HG02870 (cell line): ENCODE data around the gene BEAN1.
"Not testable (repeated sequence)": the region's sequence is repeated elsewhere in the genome, so short reads cannot be mapped to it uniquely, and the experiment has no call there.

ENCODE experiments used
- ATAC-seq: cut with Tn5 transposase; IDR thresholded peaks from one replicate; pipeline ENCODE4 v1.9.1; 2021; ENCODE audit warnings: mild to moderate bottlenecking, moderate library complexity; ENCODE audit not compliant: unreplicated experiment

Gene BEAN1

GRCh38 chr16:66502020-66502913 lies 75.2 kb downstream of the BEAN1 start:
- ATAC-seq: no peak

- ATAC-seq: no peak
These were observed 75.9 kb downstream of the BEAN1 start for GRCh38 chr16:66503030-66503429.

GRCh38 chr16:66503612-66504011 lies 76.5 kb downstream of the BEAN1 start:
- no peak for ATAC-seq

GRCh38 chr16:66507731-66508239 lies 80.7 kb downstream of the BEAN1 start:
- no peak for ATAC-seq

GRCh38 chr16:66508248-66508913 lies 81.3 kb downstream of the BEAN1 start:
- no peak for ATAC-seq

- ATAC-seq: no peak
These were observed 81.9 kb downstream of the BEAN1 start for GRCh38 chr16:66508914-66509496.

- ATAC-seq: no peak
These were observed 82.5 kb downstream of the BEAN1 start for GRCh38 chr16:66509576-66509975.

GRCh38 chr16:66510298-66510697 lies 83.2 kb downstream of the BEAN1 start:
- no peak for ATAC-seq

- no peak for ATAC-seq
These were observed 83.9 kb downstream of the BEAN1 start for GRCh38 chr16:66510711-66511601.

- ATAC-seq: no peak
These were observed 84.6 kb downstream of the BEAN1 start for GRCh38 chr16:66511602-66512271.

- no peak for ATAC-seq
These were observed 85.4 kb downstream of the BEAN1 start for GRCh38 chr16:66512272-66513110.

GRCh38 chr16:66513111-66513723 lies 86.1 kb downstream of the BEAN1 start:
- no peak for ATAC-seq

- not testable (repeated sequence) for ATAC-seq
These were observed 87.3 kb downstream of the BEAN1 start for GRCh38 chr16:66514391-66514790.

- ATAC-seq: not testable (repeated sequence)
These were observed 88.0 kb downstream of the BEAN1 start for GRCh38 chr16:66514980-66515595.

GRCh38 chr16:66515596-66516508 lies 88.8 kb downstream of the BEAN1 start:
- ATAC-seq: no peak

- ATAC-seq: no peak
These were observed 89.4 kb downstream of the BEAN1 start for GRCh38 chr16:66516509-66516807.

- peak; percentile 97 for ATAC-seq
These were observed 89.9 kb downstream of the BEAN1 start for GRCh38 chr16:66516808-66517585.
